HG03064 (cell line): ENCODE data around the gene NRP2.

Experiments used
- ATAC-seq: cut with Tn5 transposase; IDR thresholded peaks from one replicate; pipeline ENCODE4 v1.9.1; 2021; ENCODE audit warnings: low read depth; ENCODE audit not compliant: unreplicated experiment

NRP2 gene

DNA sequence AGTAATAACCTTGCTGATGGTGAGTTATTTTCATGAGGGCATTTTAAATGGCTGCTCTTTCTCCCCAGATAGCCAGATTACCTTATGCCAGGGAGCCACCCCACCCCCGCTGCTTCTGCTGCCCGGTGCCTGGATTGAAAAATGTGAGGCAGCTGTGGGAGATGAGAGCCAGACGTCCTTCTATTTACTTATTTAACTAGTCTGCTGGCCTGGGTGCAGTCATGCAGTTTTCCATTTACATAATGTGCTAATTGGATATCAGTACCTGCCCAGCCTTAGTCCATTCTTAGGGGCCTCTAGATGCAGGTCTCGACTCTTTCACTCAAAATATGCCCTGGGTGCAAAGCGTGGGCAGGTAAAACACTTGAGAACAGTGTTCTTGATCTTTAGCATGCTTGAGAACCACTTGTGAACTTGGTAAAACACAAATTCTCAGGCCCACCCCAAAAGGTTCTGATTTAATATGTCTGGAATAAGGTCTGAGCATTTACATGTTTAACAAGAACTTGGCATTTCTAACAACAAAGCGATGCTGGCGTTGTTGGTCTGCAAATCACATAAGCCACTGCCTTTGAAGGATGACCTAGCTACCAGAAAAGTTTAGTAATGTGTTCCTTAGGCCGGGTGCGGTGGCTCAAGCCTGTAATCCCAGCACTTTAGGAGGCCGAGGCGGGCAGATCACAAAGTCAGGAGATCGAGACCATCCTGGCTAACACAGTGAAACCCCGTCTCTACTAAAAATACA is 154.3 kb downstream of the NRP2 start:
- ATAC-seq, result no peak

DNA sequence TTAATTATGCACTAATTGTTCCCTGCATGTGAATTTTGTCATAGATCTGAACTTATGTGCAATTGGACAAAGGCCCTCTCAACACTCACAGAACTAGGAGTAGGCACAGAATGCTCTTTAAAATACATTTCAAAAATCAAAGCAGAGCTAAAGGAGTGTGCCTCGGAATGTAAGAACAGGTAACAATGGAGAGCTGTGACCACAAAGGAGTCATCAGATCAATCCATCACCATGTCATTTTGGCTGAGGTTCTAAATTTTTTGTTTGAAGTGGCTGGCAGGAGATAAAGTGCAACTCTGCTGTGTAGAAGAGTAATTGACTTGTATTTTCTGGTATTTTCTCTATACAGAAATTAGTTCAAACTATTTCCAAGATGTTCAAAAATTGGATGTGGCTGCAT is 155.4 kb downstream of the NRP2 start:
- no peak for ATAC-seq

DNA sequence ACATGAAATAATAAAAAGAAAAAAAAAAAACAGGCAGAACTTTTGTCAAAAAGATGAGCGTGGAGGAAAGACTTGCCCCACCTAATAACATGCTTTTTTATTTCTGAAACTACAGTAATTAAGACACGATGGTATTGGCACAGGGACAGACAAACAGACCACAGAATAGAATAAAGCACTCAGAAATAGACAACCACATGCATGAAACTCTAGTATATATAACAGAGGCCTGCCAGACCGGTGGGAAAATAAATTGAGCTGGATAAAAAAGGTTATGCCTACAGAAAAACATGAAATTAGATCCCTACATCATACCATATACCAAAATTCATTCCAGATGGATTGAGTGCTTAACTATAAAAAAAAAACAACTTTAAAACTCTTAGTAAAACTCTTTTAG is 163.1 kb downstream of the NRP2 start:
- ATAC-seq, result no peak
